Ovary (tissue), 3 donors: ENCODE measurements around the gene VGLL4.

Experiments
- CTCF ChIP-seq, 3 donors: fragments of 450-650 bp in 2 of 3; fragments of 200-600 bp in 1 of 3; IDR thresholded peaks; one replicate each; pipeline versions ENCODE4 v1.5.1 to v1.8.0; 2016 to 2022; ENCODE audit warnings: antibody characterized with exemption in 3 of 3, mild to moderate bottlenecking in 1 of 3
- EP300 ChIP-seq: sonication (generic); formaldehyde crosslinking; IDR thresholded peaks from one replicate; pipeline ENCODE4 v1.6.1; 2017; ENCODE audit warnings: antibody characterized with exemption
- POLR2A ChIP-seq: fragments of 450-650 bp; IDR thresholded peaks from one replicate; pipeline ENCODE4 v1.6.1; 2017; ENCODE audit warnings: antibody characterized with exemption, mild to moderate bottlenecking, moderate library complexity
- donor health status: DM: no; HTN: no; CAD: no.

GRCh38 chr3:11565072-11565471 lies 78.6 kb downstream of the VGLL4 start:
- TF ChIP-seq POLR2A (no peak), CTCF (IDR thresholded peaks at IDR 0.05) (no peak), EP300 (no peak)
